Omental fat pad (tissue), 4 donors: ENCODE results near the gene COASY. TPM values are rescaled to one million over a fixed set of nuclear protein-coding genes. Genes with fewer than 3 reads are reported as not detected.

Experiments
- ATAC-seq: fragments of 150-250 bp; one replicate; pipeline ENCODE4 v1.9.1; 2016; ENCODE audit warnings: mild to moderate bottlenecking, moderate library complexity; ENCODE audit not compliant: low FRiP score
- DNase-seq: peaks from one replicate; pipeline ENCODE4 v3.0.0-alpha.2; 2019; ENCODE audit warnings: low spot score
- total RNA-seq, 4 donors: library from RNA; depleted of rRNA; stranded (reverse); fragments of >200 nt; gene quantifications; one replicate each; pipeline ENCODE4 v1.1.0, GENCODE V29; 2016
- TF ChIP-seq, protein P1 (sequence below), 3 donors: fragments of 450-650 bp; IDR thresholded peaks; one replicate each; pipeline ENCODE4 v1.5.1; 2016 to 2017; ENCODE audit warnings: antibody characterized with exemption in 3 of 3, mild to moderate bottlenecking in 3 of 3, moderate library complexity in 2 of 3

The COASY gene
- total RNA-seq, 4 donors from 2014 or later = 21.8 to 33.5 (median 26.2) TPM

DNA sequence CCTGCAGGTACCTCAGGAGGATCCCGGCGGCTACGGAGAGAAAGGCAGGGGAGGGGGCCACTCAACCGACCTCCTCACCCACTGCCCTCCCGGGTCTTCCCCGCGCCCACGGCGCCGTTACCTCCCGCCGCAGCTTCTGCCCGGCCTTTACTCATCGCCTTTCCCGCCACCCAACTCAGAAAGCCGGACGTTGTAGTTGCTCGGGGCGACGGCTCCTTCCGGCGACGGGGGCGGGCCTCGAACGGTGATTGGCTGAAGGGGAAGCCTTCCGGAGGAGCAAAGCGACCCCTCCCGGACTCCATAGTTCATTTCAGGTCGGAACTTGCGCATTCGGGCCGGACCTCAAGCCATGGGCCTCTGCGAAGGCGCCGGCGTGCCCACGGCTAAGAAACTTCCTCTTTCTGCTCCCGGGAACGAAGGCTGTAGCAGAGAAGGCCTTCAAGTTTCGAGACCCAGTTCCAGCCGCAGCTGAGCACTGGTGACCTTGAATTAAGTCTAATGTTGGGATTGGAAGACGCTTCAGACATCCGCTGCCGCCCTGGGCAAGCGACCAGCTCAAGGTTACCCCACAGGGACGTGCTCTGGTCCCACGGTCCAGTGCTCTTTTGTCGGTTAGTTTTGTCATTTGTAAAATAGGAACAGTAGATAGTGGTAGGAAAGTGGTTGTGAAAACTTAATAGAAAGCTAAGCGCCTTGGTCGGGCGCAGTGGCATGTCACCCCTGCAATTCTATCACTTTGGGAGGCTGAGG is 15.8 kb downstream of the COASY start, which contains the start of gene PSMC3IP:
TSS of gene PSMC3IP (minus strand) at position 198 of the 750 bp plus-strand sequence. CDS start at position 155, 43 bp downstream.
- DNase-seq (peak; percentile 82), ATAC-seq (peak; percentile 91)
- TF ChIP-seq, protein P1, sequence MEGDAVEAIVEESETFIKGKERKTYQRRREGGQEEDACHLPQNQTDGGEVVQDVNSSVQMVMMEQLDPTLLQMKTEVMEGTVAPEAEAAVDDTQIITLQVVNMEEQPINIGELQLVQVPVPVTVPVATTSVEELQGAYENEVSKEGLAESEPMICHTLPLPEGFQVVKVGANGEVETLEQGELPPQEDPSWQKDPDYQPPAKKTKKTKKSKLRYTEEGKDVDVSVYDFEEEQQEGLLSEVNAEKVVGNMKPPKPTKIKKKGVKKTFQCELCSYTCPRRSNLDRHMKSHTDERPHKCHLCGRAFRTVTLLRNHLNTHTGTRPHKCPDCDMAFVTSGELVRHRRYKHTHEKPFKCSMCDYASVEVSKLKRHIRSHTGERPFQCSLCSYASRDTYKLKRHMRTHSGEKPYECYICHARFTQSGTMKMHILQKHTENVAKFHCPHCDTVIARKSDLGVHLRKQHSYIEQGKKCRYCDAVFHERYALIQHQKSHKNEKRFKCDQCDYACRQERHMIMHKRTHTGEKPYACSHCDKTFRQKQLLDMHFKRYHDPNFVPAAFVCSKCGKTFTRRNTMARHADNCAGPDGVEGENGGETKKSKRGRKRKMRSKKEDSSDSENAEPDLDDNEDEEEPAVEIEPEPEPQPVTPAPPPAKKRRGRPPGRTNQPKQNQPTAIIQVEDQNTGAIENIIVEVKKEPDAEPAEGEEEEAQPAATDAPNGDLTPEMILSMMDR (IDR thresholded peaks at IDR 0.05) = no peak

DNA sequence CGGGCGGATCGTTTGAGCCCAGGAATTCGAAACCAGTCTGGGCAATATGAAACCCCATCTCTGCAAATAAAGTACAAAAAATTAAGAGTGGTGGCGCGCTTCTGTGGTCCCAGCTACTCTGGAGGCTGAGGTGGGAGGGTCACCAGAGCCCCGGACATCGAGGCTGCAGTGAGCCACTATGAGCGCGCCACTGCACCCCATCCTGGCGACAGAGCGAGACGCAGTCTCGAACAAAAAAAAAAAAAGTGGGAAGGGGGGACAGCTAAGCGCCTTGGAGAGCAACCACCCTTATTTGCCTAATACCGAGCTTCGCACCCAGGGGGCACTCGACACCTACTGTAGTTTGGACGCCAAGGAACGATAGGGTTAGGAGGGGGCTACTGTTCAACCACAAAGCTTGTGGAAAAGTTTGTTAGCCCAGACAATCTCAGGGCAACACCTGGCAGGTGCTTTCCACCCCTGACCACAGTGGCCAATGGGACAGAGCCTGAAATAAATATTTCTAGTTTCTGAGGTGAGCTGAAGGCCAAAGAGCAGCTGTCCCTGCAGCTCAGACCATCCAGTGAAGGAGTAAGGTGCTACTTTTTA is 16.4 kb downstream of the COASY start:
- DNase-seq = peak; percentile 90

GRCh38 chr17:42579794-42580551 is 18.0 kb downstream of the COASY start:
- no peak for ATAC-seq
- TF ChIP-seq, protein P1 (IDR thresholded peaks at IDR 0.05) = no peak
- DNase-seq = no peak

More for the DNA sequence above, 16.4 kb downstream of the COASY start:
- TF ChIP-seq, protein P1 (IDR thresholded peaks at IDR 0.05) = peak in 1 of 3 donors; percentile 41
- peak; percentile 31 for ATAC-seq

- no peak for ATAC-seq
- TF ChIP-seq, protein P1 (IDR thresholded peaks at IDR 0.05) = no peak
- DNase-seq = no peak
These were observed 19.9 kb downstream of the COASY start for GRCh38 chr17:42581744-42582270.

DNA sequence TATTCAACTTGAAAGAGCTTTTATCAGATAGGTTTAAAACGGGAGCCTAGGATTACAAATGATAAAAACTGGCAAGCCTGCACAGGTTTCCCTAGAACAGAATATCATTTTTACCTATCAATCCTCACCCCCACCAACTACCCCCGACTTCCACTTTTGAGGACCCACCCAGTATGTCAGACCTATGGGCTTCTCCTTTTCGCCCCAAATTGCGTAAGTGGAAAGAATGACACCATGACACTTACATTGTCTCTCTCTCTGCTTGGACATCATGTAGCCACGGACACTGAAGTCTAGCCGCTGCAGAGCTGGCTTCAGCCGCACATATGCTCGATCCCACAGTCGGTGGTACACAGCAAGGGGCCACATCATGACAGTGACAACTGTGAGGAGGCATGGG is 22.9 kb downstream of the COASY start:
- ATAC-seq (no peak), DNase-seq (no peak)
- TF ChIP-seq, protein P1 (IDR thresholded peaks at IDR 0.05) = no peak

GRCh38 chr17:42585353-42585752 is 23.4 kb downstream of the COASY start:
- TF ChIP-seq, protein P1 (IDR thresholded peaks at IDR 0.05) = no peak
- DNase-seq (no peak), ATAC-seq (no peak)
